AG10803 (cell line): ENCODE results near the gene PPIF.
A peak's percentile ranks its signal among the peaks of the same experiment; 100 is the strongest.

Source experiments
- DNase-seq: peaks from one replicate; pipeline ENCODE4 v3.0.0; 2010; ENCODE audit warnings: low read depth
- H3K4me3 ChIP-seq: 2 replicates; pipeline ENCODE4 v1.5.1; 2011; ENCODE audit warnings: mild to moderate bottlenecking, low read length, control low read depth
- TF ChIP-seq, protein P1 (sequence below): conservative IDR thresholded peaks from 2 replicates; pipeline ENCODE4 v1.5.1; 2011; ENCODE audit warnings: mild to moderate bottlenecking, low read length, control low read depth, inconsistent platforms

Gene PPIF

DNA sequence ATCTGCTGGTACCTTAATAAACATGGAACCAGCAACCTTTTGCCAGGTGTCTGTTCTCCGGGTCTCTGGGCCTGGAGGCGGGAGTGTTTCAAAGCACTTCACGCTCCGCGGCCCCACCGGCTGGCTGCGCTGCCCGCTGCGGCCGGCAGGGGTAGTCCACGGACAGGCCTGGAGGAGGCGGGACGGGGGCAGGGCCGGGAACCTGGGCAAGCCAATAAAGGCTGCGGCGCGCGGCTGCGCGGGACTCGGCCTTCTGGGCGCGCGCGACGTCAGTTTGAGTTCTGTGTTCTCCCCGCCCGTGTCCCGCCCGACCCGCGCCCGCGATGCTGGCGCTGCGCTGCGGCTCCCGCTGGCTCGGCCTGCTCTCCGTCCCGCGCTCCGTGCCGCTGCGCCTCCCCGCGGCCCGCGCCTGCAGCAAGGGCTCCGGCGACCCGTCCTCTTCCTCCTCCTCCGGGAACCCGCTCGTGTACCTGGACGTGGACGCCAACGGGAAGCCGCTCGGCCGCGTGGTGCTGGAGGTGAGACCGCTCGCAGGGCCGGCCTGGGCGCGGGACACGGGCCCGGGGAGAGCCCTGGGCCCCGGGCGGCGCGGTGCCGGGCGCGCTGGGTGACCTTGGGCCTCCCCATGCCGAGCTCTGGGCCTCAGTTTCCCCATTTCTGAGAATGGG lies at the start of gene PPIF:
Gene PPIF (plus strand): TSS at position 244 of the 668 bp plus-strand sequence. CDS start 80 bp downstream, at position 324.
- DNase-seq: peak; percentile 90
- peak within 1 kb of the TSS; percentile 86 for H3K4me3 ChIP-seq
- TF ChIP-seq, protein P1, sequence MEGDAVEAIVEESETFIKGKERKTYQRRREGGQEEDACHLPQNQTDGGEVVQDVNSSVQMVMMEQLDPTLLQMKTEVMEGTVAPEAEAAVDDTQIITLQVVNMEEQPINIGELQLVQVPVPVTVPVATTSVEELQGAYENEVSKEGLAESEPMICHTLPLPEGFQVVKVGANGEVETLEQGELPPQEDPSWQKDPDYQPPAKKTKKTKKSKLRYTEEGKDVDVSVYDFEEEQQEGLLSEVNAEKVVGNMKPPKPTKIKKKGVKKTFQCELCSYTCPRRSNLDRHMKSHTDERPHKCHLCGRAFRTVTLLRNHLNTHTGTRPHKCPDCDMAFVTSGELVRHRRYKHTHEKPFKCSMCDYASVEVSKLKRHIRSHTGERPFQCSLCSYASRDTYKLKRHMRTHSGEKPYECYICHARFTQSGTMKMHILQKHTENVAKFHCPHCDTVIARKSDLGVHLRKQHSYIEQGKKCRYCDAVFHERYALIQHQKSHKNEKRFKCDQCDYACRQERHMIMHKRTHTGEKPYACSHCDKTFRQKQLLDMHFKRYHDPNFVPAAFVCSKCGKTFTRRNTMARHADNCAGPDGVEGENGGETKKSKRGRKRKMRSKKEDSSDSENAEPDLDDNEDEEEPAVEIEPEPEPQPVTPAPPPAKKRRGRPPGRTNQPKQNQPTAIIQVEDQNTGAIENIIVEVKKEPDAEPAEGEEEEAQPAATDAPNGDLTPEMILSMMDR: peak; percentile 65

DNA sequence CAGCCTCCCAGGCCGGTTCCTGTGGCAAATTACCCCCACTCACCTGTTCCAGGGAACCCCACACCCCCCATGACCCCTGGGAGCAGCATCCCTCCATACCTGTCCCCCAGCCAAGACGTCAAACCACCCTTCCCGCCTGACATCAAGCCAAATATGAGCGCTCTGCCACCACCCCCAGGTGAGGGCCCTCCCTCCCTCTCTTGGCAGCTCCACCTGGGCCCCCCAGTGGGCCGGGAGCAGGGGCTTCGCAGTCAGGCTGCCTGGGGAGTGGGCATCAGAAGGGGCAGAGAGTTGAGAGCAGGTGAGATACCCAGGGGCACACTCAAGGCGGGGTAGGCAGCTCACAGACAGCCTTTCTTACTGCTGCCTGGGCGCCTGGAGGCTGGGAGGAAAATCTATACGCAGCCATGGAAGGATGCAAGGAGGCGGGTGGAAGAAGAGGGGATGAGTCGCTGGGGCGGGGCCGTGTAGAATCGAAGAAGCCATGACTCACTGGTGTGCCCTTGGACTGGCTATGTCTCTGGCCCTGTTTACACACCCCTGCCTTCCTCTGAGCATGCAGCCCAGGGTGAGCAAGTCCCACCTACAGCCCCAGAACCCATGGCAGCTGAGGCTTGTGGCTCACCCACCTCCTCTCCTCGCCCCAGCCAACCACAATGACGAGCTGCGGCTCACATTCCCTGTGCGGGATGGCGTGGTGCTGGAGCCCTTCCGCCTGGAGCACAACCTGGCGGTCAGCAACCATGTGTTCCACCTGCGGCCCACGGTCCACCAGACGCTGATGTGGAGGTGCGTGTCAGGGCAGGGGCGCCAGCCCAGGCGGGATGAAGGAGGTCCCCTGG lies 48.6 kb upstream of the PPIF start:
- H3K4me3 ChIP-seq: no peak overlapping the region
- TF ChIP-seq, protein P1: no peak
- DNase-seq: peak; percentile 93

DNA sequence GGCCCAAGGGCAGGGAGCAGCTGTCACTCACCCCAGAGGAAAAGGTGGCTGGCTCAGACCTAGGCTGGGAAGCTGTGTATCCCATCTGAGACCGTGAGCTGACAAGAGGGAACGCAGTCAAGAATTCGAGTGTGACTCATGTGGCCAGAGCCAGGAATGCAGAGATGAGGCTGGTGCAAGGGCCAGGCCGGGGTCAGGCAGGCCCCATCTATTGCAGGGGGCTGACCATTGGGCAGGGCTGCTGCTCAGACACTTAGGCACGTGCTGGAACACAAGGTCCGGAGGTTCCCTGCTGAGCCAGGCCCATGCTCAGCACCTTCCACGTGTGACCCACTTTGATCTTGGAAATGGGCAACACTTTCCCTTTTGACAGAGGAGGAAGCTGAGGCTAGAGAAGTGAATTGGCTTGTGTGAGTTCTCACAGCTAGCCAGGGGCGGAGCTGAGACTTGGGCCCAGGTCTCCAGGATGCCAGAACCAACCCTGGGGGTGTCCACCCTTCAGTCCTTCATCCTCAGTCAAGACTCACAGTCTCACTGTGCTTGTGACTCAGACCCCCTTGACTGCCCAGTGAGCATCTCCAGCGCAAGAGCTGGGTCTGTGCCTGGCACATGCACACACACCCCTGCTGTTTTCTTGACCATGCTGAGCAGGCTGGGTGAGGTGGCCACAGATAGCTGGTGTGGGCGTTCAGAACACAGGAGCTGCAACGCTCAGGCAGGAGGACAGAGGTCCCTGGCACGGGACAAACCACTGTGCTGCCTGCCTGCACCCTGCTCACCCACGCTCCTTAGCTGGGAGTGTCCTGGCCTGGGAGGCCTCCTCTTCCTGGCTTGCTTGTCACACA lies 47.6 kb upstream of the PPIF start:
- TF ChIP-seq, protein P1: no peak
- DNase-seq: peak; percentile 87
- no peak overlapping the region for H3K4me3 ChIP-seq

DNA sequence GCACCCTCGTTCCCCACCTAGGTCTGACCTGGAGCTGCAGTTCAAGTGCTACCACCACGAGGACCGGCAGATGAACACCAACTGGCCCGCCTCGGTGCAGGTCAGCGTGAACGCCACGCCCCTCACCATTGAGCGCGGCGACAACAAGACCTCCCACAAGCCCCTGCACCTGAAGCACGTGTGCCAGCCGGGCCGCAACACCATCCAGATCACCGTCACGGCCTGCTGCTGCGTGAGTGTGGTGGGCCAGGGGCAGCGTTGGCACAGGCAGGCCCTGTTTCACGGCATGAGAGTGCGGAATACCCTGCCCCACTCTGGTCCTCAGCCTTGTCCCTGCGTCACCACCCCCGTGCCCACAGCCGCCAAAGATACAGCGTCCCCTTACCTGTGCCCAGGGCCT lies 46.6 kb upstream of the PPIF start:
- no peak for DNase-seq
- no peak overlapping the region for H3K4me3 ChIP-seq
- TF ChIP-seq, protein P1: no peak

DNA sequence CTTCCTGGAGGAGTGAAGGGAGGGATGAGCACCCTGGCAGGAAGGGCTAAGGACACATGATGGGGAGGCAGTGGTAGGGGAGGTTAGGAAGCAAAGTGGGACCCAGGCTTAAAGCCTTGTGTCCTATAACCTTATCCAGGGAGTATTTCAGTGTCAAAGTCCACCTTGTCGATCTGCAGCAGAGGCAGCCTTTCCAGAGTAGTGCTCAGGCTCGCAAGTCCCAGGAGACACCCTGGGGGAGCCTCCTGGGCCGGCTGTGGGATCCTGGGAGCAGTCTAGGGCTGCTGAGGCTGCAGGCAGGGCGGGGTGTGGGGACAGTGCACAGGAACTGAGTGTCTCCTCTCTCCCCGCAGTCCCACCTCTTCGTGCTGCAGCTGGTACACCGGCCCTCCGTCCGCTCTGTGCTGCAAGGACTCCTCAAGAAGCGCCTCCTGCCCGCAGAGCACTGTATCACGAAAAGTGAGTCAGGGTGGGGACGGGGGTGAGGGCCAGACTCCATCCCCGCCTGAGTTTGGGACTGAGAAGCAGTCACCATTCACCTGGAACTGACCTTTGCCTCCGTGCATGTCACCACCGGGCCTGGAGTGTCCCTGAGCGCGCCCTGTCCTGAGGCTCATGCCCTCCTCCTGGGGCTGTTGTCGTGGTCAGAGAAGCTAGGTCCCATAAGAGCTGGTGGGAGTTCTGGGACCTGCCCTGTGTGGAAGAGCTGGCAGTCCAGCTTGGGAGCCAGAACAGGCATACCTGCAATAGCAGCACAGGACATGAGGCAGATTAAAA lies 45.3 kb upstream of the PPIF start:
- TF ChIP-seq, protein P1: no peak
- DNase-seq: no peak
- H3K4me3 ChIP-seq: no peak overlapping the region

DNA sequence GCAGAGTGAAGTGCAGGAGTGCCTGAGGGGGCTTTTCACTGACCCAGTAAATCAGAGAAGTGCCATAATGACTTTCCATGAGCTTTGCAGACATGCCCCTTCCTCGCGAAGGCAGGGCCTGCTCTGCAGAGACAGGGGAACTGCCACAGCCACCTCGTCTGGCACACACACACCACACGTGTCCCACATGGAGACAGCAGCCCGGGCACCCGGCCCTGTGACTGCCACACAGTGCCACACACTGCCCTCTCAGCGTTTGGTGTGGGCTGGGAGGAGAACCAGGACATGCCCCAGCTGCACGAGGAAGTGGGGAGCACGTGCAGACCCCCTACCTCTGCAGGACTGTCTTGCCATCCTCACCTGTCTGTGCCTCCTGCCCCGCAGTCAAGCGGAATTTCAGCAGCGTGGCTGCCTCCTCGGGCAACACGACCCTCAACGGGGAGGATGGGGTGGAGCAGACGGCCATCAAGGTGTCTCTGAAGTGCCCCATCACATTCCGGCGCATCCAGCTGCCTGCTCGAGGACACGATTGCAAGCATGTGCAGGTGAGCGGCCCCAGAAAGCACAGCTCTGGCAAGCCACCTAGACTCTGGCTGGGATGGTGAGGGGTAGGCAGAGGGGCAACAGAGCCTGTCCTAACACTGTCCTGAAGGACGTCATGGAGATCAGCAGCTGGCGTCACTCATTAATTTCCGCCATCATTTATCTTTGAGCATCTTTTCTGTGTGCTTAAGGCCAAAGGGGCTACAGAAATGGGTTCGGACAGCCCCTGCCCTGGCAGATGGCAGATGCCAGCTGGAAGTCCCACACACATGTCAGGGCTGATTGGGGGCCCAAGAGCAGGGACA lies 43.4 kb upstream of the PPIF start:
- no peak for DNase-seq
- TF ChIP-seq, protein P1: no peak

More for the DNA sequence above, 43.4 kb upstream of the PPIF start:
- H3K4me3 ChIP-seq: no peak overlapping the region
